Measurements from ENCODE around the gene PISD.
"Not testable (repeated sequence)": the region's sequence is repeated elsewhere in the genome, so short reads cannot be mapped to it uniquely, and the experiment has no call there.

The PISD gene

GRCh38 chr22:31610611-31611010, 51.4 kb downstream of the PISD start:
- no peak for DNase-seq (ENCODE audit: low read depth in 2 of 2)

GRCh38 chr22:31609716-31610115, 52.3 kb downstream of the PISD start:
- no peak for DNase-seq (ENCODE audit: low read depth in 2 of 2)

GRCh38 chr22:31607696-31608095, 54.3 kb downstream of the PISD start:
- DNase-seq (ENCODE audit: low read depth in 2 of 2): no peak

DNA sequence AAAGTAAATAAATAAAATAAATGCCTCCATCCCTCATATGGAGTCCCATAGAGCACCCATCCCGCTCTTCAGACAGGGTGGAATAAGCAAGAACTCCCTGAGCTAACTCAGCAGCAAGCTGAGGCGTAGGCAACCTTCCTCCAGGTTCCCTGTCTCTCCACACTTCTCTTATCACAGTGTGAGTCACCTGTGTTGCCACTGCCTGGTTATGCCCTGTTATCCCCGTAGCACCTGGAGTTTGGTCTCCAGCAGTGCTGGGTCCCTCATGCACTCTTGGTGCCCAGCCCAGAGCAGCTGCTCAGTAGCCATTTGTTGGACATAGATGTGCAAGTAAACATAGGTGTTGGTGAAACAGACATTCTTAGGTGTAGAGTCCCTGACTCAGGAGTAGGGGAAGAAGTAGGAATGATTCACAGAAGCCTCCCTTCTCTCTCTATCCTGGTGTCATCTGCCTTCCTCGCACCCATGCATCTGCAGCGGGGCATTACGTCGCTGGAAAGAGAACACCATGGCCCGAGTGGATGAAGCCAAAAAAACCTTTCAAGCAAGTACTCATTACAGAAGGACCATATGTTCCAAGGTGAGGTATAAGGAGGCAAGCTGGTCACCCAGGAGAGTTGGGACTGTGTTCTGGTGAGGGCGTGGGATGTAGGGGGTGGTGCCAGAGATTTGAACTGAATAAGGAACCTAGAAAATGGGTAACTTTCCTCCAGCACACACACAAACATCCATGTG, 56.0 kb downstream of the PISD start:
- no peak for DNase-seq (ENCODE audit: low read depth in 2 of 2)

DNA sequence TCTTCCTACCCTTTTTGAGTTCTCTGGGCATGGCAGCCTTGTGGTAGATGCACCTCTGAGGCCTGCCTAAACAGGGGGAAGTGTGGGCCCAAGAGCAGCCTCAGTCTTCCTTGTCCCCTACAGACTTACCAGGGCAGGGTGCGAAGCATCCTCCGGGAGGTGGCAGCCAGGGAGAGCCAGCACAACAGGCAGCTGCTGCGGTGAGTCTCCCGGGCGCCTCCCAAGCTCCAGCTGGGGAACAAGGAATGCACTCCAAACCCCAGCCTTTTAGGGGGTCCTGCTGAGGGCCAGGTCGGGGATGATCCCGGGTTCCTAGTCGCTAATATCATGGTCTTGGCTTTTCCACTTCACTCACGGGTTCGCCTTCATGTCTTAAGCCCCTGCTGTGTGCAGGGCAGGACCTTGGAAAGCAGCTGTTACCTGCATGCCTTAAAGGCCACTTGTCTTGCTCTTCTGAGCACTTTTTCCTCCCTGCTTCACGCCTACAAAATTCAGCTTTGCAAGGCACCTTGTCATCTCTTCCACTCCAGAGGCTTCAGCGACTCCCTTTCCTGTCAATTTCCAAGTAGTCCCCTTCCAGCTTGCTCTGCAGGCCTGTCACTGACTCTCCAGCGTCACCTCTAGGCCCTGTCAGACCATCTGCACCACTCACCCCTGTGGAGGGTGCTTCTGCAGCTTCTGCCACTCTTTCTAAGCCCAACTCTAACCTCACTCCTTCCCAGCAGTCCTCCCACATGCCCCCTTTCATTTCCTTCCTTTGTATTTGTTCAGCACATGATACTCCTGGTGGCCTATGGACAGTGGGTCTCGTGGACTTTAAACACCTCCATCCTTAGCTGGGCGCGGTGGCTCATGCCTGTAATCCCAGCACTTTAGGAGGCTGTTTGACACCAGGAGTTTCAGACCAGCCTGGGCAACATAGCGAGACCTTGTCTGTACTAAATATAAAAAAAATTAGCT, 57.0 kb downstream of the PISD start:
- no peak for DNase-seq (ENCODE audit: low read depth in 2 of 2)

DNA sequence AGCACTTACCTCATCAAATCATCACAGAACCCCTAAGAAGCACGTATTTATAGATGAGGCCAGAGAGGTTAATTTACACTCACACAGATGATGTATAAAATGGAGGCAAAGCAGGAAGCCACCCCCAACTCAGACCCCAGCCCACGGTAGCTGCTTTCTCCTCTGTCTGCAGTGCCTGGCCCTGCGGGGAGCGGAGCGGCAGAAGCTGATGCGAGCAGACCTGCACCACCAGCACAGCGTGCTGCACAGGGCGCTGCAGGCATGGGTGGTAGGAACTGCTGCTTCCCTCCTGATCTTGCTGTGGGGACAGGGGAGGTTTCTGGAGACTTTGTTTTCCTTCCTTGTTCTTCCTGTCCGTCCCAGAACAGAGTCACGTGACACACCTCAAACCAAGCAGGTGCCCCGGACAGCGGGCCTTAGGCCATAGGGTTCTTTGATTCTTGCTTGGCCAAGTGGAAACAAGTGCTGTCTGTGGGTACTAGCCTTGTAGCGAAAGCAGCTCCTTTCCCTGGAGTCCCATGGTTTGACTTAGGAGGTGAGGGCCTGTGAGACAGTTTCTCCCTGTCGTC, 57.8 kb downstream of the PISD start:
- DNase-seq (ENCODE audit: low read depth in 2 of 2): no peak

- no peak for DNase-seq (ENCODE audit: low read depth in 2 of 2)
These were observed 58.4 kb downstream of the PISD start for GRCh38 chr22:31603574-31603973.

GRCh38 chr22:31603081-31603525, 58.9 kb downstream of the PISD start:
- no peak for DNase-seq (ENCODE audit: low read depth in 2 of 2)

DNA sequence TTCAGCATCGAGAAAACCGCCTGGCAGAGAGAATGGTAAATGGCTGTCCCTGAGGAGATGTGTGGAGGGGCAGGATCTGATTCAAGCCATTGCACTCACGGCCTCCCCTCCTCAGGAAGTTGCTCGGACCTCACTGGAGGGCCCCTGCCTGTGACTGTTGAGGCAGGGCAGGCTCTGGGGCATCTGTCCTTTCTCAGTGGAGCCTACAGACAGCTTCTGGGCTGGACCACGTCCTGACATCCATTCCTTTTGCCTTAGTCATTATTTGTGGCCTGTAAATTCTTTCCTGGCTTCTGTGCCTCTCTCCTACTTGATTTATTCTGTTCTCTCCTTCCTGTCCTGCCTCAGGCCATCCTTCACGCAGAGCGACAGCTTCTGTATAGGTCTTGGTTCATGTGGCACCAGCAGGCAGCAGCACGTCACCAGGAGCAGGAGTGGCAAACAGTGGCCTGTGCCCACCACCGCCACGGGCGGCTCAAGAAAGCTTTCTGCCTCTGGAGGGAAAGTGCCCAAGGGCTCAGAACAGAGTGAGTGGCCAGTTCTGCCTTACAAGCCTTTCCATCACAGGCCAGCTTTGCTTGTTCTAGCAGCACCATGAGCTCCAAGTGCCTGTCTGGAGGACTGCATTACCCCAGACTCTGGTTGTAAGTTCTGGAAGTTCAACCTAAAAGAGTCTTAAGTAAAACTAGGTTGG, 59.6 kb downstream of the PISD start:
- DNase-seq (ENCODE audit: low read depth in 2 of 2): no peak

DNA sequence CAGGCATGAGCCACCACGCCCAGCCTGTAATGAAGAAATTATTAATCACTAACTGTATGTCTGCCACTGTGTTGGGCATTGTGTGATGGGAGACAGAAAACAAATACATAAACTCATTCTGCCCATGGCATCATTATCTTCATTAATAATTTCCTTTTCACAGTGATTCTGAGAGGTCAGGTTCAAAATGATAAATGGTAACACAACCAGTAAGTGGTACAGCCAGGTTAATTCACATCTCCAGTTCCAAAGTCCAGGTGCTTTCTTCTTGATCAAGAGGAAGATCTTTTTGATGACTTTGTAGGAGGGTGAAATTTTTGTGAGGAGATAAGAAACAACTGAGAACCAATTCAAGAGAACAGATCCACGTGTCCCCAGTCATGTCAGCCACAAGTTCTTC, 66.7 kb downstream of the PISD start:
- DNase-seq (ENCODE audit: low read depth in 2 of 2): no peak

DNA sequence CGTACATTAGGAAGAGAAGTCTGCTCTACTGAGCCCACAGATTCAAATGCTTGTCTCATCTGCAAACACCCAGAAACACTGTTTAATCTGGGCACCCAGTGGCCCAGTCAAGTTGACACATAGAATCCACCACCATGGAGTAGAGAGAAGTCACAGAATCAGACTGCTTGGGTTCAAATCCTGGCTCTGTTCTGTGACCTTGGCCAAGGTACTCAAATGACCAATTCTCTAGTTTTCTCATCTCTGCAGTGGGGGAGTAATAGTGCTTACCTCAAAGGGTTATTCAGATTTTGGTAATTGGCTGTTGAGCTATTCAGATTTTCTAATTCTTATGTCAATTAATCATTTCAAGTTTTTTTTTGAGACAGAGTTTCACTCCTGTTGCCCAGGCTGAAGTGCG, 71.9 kb downstream of the PISD start:
- not testable (repeated sequence) for DNase-seq (ENCODE audit: low read depth in 2 of 2)

DNA sequence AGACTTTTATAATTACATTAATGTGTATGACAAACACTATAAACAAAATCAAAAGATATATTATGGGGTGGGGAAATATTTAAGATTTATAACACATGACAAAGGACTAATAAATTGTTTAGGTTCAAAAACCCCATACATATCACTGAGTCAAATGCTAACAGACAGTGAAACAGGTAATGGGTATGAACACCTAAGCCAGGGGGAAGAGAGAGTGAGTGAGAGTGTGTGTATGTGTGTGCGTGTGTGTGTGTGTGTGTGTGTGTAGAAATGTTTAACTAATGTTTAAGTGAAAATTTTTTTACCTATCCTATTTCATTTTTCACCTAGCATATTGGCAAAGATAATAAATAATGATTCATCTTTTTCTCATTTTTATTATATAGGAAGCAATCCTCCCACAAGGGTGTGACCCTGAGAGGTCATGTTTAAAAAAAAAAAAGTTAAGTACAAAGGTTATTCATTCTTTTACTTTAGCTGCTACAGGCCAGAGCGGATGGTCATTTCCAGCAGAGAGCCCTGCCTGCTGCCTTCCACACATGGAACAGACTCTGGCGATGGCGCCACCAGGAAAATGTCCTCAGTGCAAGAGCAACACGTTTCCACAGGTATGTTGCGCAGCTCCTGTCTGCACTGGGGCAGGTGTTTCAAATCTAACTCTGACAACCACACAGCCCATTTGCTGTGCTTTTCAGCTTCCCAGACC, 72.9 kb downstream of the PISD start:
- DNase-seq (ENCODE audit: low read depth in 2 of 2): no peak

GRCh38 chr22:31586137-31586920, 75.7 kb downstream of the PISD start:
- DNase-seq (ENCODE audit: low read depth in 2 of 2): no peak

- no peak for DNase-seq (ENCODE audit: low read depth in 2 of 2)
These were observed 76.7 kb downstream of the PISD start for GRCh38 chr22:31585161-31585859.

DNA sequence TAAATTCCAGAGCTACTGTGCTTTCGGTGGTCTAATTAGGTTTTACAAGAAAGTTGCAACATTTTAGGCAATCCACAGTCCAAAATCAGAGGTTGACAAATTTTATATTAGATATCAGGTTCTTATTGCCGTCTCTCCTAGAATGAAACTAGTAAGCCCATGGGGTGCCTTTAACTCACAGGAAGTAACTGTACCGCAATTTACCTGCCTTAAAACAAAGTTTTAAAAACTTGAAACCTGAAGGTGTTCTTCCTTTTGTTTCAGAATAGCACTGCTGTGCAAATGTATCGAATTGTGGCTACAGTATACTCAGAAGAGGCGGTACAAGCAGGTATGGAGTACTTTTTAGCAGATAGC, 77.2 kb downstream of the PISD start:
- no peak for DNase-seq (ENCODE audit: low read depth in 2 of 2)

- no peak for DNase-seq (ENCODE audit: low read depth in 2 of 2)
These were observed 78.0 kb downstream of the PISD start for GRCh38 chr22:31583861-31584485.

- DNase-seq (ENCODE audit: low read depth in 2 of 2): no peak
These were observed 82.2 kb downstream of the PISD start for GRCh38 chr22:31579835-31580242.

DNA sequence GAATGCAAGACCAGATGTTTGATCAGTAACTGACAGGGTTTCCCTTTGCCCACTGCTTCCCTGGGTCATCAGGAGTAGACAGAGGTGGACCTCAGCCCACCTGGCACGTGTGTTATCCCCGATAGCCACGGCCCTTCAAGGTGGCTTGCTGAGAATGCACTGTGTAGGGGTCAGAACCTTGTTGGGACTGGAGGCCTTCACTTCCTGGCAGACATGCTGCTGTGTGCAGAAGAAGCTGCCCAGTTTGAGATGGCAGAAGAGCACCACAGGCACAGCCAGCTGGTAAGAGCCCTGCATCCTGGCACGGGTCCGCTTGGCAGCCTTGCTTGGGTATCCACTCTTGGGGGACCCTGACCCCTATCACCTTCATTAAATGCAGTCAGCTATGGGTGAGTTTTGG, 83.8 kb downstream of the PISD start:
- DNase-seq (ENCODE audit: low read depth in 2 of 2): no peak

DNA sequence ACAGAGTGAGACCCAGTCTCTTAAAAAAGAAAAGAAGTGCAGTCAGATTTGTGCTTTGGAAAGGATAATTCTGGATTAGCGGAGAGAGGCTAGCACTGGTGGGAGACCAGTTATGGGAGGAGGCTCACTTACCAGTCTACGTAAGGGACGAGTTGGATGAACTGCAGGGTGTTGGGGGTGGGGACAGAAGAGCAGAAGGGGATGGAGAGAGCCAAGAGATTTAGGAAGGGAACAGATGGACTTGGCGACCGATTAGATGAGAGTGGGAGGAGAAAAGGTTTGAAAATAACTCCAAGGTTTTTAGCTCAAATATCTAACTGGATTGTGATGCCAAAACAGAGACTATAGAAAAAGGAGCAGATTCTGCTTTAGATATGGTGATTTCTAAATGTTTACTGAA, 84.3 kb downstream of the PISD start:
- DNase-seq (ENCODE audit: low read depth in 2 of 2): no peak

- no peak for DNase-seq (ENCODE audit: low read depth in 2 of 2)
These were observed 86.8 kb downstream of the PISD start for GRCh38 chr22:31575190-31575589.

Data from stimulated activated CD4-positive, alpha-beta T cell treated with anti-CD3 and anti-CD28 coated beads, Interleukin-12 subunit alpha, Interleukin-12 subunit beta, amount 100 ng/mL, for 24 hours (primary cell).